Ovary (tissue), 3 donors: ENCODE measurements around the gene ZBTB9.

Experiments used
- CTCF ChIP-seq, 3 donors: fragments of 450-650 bp in 2 of 3; fragments of 200-600 bp in 1 of 3; IDR thresholded peaks; one replicate each; pipeline versions ENCODE4 v1.5.1 to v1.8.0; 2016 to 2022; ENCODE audit warnings: antibody characterized with exemption in 3 of 3, mild to moderate bottlenecking in 1 of 3
- POLR2A ChIP-seq: fragments of 450-650 bp; IDR thresholded peaks from one replicate; pipeline ENCODE4 v1.6.1; 2017; ENCODE audit warnings: antibody characterized with exemption, mild to moderate bottlenecking, moderate library complexity
- donor health status: DM: no; HTN: no; CAD: no.

- TF ChIP-seq POLR2A (no peak), CTCF (IDR thresholded peaks at IDR 0.05) (no peak)
Observed at GRCh38 chr6:33406126-33406525, 48.2 kb upstream of the ZBTB9 start.
